Measurements from ENCODE around the gene SLC22A17.
A peak's percentile ranks its signal among the peaks of the same experiment; 100 is the strongest.

The SLC22A17 gene

GRCh38 chr14:23310546-23310945 is 42.1 kb downstream of the SLC22A17 start:
- DNase-seq (ENCODE audit: low read depth): no peak
- H3K4me3 ChIP-seq (replicated peaks; ENCODE audit: low read depth, low read length): no peak overlapping the region
- TF ChIP-seq, protein P1, sequence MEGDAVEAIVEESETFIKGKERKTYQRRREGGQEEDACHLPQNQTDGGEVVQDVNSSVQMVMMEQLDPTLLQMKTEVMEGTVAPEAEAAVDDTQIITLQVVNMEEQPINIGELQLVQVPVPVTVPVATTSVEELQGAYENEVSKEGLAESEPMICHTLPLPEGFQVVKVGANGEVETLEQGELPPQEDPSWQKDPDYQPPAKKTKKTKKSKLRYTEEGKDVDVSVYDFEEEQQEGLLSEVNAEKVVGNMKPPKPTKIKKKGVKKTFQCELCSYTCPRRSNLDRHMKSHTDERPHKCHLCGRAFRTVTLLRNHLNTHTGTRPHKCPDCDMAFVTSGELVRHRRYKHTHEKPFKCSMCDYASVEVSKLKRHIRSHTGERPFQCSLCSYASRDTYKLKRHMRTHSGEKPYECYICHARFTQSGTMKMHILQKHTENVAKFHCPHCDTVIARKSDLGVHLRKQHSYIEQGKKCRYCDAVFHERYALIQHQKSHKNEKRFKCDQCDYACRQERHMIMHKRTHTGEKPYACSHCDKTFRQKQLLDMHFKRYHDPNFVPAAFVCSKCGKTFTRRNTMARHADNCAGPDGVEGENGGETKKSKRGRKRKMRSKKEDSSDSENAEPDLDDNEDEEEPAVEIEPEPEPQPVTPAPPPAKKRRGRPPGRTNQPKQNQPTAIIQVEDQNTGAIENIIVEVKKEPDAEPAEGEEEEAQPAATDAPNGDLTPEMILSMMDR (IDR thresholded peaks at IDR 0.05; ENCODE audit: low read length, missing control alignments): no peak

GRCh38 chr14:23308721-23309445 is 43.8 kb downstream of the SLC22A17 start:
- TF ChIP-seq, protein P1 (IDR thresholded peaks at IDR 0.05; ENCODE audit: low read length, missing control alignments): no peak
- DNase-seq (ENCODE audit: low read depth): no peak
- H3K4me3 ChIP-seq (replicated peaks; ENCODE audit: low read depth, low read length): peak overlapping the region; percentile 97

GRCh38 chr14:23307687-23308644 is 44.7 kb downstream of the SLC22A17 start:
- DNase-seq (ENCODE audit: low read depth): peak; percentile 36
- TF ChIP-seq, protein P1 (IDR thresholded peaks at IDR 0.05; ENCODE audit: low read length, missing control alignments): no peak
- H3K4me3 ChIP-seq (replicated peaks; ENCODE audit: low read depth, low read length): peak overlapping the region; percentile 97

- TF ChIP-seq, protein P1 (IDR thresholded peaks at IDR 0.05; ENCODE audit: low read length, missing control alignments): no peak
- DNase-seq (ENCODE audit: low read depth): no peak
- peak overlapping the region; percentile 97 for H3K4me3 ChIP-seq (replicated peaks; ENCODE audit: low read depth, low read length)
These were observed 45.5 kb downstream of the SLC22A17 start for GRCh38 chr14:23307146-23307530.

DNA sequence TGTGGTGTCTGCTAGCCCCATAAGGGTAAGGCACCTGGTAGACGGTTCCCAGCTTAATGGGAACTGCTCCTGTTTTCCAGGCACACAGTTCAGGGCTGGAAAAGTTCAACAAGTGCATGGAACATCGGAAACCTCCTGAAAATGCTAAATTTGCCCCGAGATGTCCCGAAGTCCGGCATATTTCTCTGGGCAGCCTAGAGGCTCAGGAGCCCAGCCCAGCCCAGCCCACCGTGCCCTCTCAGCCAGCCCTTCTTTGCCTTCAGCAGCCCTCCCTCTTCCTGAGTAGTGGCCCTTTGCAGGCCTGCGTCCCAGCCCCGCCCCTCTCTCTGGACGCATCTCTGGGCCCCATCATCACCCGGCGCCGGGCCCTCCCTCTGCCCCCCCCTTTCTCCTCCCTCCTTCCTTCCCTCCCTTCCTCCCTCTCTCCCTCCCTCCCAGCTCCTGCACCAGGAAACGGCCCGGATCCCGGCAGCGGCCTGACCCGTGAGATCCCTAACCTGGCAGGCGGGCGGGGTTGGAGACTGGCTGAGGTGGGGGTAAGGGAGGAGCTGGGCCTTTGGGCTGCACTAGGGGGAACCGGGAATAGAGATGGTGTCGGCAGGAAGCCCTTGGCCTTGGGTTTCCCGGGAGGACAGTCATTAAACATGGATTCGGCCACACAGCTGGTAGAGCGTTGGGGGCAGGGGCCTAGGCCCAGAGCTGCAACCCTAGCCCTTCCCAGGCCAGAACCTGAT is 46.1 kb downstream of the SLC22A17 start, which contains the start of gene BCL2L2:
Gene BCL2L2 (plus strand): TSS at position 422 of the 734 bp plus-strand sequence. CDS start 935 bp downstream, outside the sequence.
- H3K4me3 ChIP-seq (replicated peaks; ENCODE audit: low read depth, low read length): peak within 1 kb of the TSS; percentile 97
- peak; percentile 91 for DNase-seq (ENCODE audit: low read depth)
- TF ChIP-seq, protein P1 (IDR thresholded peaks at IDR 0.05; ENCODE audit: low read length, missing control alignments): no peak

Measured in fibroblast of pulmonary artery (primary cell).